Embryonic facial prominence (tissue), 1 donor: Measurements from ENCODE around the gene SH3YL1.

ENCODE experiments used
- DNase-seq: peaks from one replicate; pipeline ENCODE4 v3.0.0-alpha.2; 2016; ENCODE audit errors: extremely low spot score

SH3YL1 gene

DNA sequence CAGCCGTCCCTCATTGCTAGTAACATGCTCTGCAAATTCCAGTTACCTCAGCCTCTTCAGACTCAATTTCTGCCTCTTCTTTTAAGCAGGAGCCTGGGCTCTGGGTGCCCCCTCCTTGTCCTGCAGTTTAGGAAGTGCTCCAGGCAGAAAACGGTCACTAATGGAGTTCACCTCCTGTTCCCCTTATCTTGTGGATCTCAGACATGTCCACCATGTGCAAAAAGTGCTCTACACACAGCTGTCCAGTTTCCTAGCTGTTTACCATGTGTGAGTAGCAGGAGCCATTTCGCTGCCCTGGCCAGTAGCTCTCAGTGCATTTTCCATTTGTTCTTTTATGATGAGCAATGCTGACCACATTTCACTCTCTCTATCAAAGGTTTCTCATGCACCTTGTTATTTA lies 4.9 kb downstream of the SH3YL1 start:
- DNase-seq: no peak

DNA sequence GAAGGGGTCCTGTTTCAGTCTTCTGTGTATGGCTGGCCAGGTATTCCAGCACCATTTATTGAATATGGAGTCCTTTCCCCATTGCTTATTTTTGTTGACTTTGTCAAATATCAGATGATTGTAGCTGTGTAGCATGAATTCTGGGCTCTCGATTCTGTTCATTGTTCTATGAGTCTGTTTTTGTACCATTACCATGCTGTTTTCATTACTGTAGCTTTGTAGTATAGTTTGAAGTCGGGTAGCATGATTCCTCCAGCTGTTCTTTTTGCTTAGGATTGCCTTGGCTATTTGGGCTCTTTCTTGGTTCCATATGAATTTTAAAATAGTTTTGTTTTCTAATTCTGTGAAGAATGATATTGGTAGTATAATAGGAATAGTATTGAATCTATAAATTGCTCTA lies 6.0 kb downstream of the SH3YL1 start:
- no peak for DNase-seq

DNA sequence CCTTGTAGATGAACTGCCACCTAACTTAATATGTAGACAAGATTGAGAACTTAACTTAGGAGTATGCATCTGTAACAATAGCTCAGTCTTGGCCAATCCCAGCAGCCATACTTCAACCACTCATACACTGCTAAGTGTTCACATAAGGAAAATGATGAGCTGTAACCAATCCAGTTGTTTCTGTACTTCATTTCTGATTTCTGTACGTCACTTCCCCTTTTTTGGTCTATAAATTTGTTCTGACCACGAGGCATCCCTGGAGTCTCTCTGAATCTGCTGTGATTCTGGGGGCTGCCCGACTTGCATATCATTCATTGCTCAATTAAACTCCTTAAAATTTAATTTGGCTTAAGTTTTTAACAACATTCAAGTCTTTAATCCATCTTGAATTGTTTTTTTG lies 6.4 kb downstream of the SH3YL1 start:
- DNase-seq: no peak

DNA sequence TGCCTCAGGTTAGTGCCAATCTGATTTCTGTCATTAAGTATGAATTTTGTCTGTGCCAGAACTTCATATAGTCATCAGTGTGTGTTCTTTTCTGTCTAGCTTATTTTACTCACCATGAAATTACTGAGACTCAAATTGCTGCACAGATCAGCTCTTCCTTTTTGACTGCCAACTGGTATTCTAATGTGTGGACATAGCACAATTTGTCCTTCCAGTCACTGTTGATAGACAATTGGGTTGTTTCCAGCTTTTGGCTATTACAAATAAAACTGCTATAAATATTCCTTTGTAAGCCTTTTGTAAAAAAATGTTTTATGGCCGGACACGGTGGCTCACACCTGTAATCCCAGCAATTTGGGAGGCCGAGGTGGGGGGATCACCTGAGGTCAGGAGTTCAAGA lies 7.7 kb downstream of the SH3YL1 start:
- no peak for DNase-seq

DNA sequence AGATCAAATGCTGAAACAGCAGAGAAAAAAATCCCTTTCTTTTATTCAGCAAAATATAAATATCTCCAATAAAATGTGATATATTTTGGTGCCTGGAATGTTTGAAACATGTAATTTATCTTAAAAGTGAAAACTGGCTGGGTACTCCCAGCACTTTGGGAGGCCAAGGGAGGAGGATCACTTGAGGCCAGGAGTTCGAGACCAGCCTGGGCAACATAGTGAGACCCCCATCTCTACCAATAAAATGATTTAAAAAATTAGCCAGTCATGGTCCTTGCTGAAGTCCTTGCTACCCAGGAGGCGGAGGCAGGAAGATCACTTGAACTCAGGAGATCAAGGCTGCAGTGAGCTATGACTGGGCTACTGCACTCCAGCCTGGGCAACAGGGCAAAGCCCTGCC lies 8.6 kb downstream of the SH3YL1 start:
- no peak for DNase-seq

DNA sequence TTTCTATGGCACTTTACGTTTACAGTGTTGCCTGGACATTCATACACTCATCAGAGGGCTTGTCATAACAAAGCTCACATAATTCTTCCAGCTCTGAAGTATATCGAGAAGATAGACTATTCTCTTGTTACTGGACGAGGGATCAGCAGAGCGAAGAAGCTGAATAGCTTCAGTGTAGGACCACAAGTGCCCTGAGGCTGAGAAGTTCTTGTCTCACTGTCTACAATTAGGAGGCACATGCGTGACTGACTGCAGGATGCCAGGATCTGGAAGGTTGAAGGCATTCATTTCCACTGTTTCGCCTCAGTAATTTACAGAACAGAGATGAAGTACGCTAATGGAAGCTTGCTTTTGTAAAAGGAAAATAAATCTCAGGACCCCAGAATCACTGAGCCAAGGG lies 9.6 kb downstream of the SH3YL1 start:
- DNase-seq: no peak

DNA sequence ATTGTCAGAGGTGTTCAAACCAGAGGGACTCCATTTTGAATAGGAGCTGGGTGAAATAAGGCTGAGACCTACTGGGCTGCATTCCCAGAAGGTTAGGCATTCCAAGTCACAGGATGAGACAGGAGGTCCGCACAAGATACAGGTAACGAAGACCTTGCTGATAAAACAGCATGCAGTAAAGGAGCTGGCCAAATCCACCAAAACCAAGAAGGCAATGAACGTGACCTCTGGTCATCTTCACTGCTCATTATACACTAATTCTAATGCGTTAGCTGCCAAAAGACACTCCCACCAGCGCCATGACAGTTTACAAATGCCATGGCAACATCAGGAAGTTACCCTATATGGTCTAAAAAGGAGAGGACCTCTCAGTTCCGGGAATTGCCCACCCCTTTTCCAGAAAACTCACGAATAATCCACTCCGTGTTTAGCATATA lies 10.6 kb downstream of the SH3YL1 start:
- no peak for DNase-seq

DNA sequence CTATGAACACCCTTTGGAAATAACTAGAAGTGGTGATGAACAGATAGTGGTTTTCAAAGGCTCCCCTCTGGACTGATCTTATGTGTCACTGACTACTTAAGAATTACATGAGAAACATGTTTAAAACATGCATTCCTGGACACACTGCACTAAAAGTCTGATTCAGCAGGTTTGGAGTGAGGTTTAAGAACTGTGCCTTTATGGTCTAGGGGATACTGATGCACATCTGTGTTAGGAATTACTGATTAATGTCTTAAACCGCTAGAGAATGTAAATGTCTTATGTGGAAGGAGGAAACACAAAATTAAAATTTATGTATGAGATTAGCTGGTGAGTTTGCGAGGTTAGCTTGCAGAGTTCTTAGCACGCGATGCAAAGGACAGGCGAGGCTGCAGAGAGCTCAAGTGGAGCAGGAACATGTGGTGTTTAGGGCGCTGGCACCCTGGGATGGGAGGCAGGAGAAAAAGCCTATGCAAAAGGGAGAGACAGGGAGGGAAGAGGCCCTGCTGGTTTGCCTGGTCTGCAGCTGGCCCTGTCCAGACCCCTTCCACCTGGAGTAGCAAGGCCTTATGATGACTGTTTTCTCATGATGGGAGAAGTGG lies 11.7 kb downstream of the SH3YL1 start:
- DNase-seq: no peak

DNA sequence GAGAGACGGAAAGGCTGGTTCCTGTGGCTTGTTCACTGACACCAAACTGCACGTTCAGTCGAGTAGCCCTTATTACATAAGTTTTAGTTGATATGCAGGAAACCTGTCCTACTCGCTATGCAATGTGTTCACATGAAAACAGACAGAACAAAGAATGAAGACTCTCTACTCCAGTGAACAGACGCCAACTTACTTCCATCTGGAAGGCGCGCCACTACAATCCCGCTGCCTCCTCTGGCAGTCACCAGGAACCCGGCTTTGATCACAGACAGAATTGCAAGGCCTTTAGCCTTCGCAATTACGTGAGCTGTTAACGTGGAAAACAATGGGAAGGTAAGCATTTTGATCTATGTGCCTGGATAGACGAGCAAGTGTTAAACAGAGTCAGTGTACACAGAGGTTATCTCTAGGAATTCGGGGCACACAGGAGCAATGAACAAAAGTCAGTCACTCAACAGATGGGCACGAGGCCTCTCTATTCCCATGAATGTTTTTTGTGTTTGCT lies 14.2 kb downstream of the SH3YL1 start:
- no peak for DNase-seq

DNA sequence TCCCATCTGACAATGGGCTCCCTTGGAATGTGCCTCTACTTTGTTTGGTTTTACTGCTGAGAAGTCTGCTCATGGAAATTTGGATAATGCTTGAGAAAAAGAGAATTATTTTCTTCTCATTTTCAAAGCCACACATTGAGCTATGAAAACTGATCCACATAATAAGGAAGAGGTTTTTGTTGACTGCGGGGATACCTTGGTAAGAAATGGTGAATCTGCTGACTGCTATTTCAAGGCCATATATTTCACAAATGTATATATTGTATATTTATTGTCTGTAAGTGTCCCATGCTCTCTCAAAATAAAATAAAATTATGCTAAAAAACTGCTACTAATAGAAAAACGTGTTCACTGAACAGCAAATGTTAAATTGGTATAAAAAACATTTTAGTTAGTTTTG lies 15.1 kb downstream of the SH3YL1 start:
- no peak for DNase-seq

DNA sequence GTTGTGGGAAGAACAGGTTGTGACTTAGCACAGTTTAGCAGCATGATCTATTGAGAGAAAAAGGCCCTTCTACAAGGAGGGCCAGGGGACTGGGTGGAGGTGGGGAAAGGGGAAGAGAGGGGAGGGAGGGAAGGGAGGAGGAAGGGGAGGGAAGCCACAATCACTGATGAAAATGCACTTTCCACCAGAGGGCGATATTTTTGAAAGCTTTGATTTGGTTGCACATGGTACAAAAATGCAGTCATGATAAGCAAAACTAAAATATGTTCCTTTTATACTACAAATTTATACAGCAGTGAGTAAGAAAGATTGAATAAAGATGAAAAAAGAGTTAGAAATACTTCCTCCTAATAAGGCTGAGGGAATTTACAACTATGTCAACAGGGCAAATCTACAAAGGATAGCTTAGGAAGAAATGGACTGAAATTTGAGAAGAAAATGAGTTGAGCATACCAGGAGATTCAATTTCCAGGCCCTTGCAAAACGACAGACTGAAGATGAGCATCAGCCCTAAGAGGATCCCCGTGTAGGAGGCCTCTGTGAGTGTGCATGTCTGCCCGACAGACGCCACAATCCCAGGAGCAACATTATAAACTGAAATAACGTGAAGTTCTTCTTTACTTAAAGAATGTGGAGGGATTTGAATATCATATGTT lies 17.2 kb downstream of the SH3YL1 start:
- DNase-seq: no peak

DNA sequence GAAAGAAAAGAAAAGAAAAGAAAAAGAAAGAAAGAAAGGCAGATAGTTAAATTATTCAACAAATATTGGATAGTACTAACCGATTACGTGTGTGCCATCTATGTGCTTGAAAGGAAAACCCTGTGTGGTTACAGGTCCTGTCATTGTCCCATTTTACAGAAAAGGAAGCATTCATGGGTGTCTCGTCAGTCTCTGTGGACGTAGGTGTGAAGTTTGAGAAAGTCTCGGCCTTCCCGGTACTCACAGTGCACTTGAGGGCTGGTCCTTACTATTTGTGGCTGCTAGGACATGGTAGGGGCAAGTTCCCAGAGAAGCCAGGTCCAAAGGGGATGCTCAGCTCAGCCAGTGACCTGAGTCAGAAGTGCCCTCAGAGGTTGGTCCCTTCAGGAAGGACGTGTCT lies 19.3 kb downstream of the SH3YL1 start:
- no peak for DNase-seq

DNA sequence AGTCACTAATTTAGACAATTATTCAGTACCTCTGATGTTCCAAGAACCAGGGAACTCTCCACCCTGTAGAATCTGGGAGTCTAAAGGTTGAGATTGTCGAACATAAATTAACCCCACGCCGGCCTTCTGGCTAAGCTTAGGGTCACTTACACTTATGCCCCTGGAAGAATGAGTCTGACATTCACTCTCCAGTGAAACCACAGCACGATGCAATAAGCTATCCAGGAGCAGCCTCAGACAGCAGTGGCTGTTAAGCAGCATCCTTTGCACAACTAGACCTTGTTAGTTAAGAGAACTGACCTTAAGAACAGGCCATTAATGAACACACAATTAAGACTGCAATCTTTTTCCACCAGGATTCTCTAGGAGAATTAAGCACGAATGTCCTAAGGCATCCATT lies 25.0 kb downstream of the SH3YL1 start:
- DNase-seq: no peak

DNA sequence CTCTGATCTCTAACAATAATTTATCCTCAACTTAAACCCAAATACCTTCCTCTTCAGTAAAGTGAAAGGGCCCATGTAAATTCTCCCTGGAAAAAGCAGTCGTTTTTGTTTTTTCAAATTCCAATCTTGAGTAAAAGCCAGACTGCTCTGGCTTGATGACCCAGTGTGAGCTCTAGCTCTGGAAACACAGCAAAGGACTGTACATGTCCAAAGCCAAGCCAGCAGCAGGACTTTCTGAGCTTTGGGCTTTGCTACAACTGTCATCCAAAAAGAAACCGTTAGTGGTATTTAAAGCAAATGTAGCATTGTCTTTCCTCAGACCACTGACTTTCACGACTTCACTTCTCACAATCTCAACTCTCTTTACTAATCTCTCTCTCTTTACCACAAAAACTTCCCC lies 25.4 kb downstream of the SH3YL1 start:
- DNase-seq: no peak

DNA sequence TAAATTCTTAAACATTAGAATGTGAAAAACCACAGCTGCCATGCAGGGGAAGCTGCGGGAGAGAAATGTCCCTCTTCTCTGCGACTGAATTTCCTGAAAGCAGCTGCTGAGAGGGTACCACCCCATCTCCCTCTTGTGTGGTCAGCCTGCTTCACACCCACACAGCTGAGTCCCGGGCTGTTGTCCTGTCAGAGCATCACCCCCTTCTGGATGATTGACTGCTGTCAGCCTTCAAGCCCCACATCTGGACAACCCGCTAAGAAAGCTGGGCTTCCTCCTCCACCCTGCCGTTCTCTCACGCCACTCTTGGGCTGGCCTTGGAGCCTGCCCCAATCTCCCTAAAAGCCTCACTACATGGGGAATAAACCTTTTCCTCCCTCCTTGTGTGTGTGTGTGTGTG lies 26.0 kb downstream of the SH3YL1 start:
- no peak for DNase-seq

DNA sequence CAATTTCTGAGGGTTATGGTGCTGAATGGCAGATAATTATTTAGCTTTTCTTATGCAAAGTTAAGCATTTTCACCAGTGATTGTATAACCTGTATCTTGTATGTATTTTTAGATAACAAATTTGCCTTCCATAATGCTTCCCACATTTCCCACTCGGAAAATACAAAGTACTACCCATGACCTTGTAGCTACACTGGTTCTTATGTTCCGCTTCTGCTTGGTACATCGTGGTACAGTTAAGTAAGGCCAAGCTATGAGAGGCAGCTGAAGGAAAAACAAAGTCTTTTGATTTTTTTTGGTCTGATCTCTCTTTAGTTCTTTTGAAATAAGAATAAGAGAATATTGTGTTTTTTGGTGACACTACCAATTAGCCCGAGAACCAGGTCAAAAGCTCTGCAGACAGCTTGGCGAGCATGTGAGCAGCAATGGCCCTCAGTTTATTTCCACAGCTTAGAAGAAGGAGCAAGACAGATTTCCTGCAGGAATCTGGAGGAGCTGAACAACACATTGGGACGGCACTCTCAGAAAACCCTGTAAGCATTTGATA lies 26.8 kb downstream of the SH3YL1 start:
- no peak for DNase-seq

DNA sequence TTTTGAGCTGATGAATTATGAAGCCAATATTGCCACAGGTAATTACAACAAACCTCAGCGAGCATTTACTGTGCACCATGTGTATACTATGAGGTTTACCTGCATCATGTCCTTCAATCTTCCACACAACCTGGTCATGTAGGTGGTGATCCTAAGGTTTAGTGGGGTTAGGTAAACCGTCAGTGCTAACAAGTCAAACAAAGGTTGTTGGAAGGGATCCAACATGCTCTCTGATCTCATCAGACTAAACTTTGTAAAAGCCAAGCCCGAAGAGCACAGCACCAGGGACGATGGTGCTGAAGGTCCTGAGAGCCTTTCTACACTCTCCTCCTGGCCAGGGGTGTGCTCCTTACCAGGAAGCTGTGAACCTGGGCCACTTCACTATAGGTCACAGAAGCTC lies 29.4 kb downstream of the SH3YL1 start:
- DNase-seq: no peak

DNA sequence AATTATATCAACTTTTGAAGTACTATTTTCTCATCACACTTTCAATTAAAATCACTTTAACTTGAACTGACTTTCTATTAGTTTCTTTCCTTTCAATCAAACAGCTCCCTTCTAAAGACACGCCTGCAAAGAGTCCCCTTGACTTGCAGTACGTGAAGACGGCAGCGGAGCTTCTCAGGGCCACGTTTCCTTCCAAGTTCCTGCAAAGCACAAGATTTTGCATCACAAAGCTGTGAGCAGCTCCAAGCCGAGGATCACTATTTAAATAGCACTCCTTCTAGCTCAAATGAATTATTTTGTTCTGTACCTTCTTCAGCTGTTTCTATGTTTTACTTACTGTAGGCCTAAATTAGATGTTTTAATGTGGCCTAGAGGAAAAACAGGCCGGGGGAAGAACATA lies 30.8 kb downstream of the SH3YL1 start:
- DNase-seq: no peak

DNA sequence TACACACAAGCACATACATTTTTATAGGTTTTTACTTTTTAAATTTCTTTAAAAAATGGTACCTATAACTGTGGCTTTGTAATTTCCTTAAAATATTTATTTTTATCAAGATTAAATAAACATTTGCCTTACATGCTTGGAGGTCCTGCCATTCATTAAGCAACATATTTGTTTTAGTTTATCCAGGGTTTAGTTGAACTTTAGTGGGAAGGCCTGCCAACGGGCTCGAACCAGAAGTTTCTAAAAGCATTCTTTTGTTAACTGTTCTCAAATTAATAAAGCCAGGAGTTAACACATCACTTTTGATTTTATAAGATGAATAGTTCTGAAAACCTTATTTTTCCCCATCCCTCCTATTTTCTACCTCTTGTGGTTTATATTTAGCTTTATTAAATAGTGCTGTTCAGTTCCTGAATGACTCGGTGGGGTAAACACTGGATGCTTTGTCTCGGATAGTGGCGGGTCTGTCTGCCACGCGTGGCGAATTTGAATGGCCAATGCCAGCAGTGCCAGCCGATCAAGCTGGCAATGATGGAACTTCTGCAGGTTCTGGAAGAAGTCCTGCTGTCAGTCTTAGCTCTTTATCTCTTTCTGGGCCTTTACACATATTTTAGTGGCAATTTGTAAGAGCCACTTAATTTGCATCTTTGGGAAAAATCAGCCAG lies 32.2 kb downstream of the SH3YL1 start:
- no peak for DNase-seq

DNA sequence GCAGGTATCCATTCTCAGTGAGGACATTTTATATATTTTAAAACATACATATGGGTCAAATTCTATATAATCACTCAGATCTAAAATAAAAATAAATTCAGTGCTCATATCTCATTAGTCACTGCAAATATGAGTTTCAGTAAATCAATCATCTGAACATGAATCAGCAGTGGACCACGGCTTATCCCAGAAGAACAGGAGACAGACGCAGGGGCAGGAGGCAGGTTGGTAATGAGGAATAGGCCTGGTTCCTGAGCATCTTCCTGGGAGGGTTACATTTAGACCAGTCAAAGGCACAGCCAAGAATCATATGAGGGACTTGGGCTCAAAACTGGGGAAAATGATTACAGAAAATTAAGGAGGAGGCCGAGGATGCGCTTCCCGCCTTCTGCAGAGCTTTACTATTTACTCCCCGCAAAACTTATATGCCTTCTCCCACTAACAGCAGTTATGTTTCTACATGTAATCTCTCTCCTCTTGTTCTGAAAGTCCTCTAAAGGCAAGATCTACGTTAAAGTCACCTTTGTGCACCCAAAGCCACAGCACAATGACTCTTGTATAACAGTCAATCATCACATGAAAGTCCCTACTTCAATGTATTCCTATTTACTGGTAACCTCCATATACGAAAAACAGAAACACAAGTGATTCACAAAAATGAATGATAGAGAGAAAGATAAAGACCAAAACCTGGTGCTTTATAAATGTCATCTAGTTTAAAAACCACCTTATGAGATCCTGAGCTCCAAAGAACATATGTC lies 35.1 kb downstream of the SH3YL1 start:
- no peak for DNase-seq

DNA sequence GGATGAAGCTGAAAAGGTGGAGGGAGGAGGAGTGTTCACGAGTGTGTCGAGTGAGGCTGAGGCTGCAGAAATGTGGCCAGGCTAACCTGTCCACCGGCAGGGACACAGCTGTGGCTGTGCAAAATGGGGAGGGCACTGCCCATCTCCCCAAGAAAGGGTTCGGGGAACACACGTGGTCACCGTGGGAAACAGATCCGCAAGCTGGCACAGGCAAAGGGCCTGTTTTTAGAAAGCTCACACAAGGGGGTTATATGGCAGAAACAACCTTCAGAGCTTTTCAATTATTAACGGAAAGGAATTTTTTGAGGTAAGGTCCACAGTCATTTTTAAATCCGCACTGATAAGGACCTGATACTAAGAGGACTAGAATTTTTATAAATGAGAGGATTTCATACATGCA lies 35.7 kb downstream of the SH3YL1 start:
- DNase-seq: no peak
